Measurements from ENCODE around the gene CILP2.

The CILP2 gene

DNA sequence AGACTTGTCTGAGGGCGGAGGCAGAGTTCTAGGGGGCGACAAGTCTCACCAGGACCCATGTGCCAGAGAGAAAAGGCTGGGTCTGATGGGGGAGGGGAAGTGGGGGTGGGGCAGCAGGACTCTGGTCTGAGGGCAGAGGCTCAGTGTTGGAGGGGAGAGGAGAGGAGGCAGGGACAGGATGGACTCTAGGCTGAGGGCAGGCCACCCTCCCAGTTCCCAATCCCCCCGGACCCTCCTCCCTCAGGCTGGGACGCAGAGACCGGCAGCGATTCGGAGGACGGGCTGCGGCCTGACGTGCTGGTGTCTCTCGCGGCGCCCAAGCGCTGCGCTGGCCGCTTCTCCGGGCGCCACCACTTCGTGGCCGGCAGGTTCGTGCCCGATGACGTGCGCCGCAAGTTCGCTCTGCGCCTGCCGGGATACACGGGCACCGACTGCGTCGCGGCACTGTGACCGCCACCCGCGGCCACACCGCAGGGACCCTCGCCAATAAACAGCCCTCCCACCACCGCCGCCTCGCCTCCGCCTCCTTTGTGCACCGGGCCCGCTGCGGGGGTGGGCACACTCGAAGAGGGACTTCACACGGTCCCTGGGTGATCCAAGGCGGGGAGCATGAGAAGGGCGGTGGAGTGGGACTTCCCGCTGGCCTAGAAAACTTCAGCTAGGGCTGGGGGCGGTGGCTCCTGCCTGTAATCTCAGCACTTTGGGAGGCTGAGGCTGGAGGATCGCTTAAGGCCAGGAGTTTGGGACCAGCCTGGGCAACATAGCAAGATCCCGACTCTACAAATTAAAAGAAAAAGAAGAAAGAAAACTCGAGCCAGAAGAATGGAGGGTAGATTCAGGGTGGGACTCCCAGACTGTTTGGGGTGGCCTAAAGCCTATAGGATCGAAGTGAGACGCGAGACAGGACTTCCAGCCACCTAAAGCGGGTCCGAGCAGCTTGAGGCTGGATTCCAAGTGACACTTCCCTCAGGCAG lies 703 bp upstream of the CILP2 start:
- Histone ChIP-seq H3K9ac (ENCODE audit: low read length in 5 of 5) (no peak overlapping the region), H3K27ac (ENCODE audit: low read depth, low read length) (no peak overlapping the region), H3K4me3 (ENCODE audit: low read depth in 1 of 5, low read length in 5 of 5) (peak overlapping the region in 2 of 5 donors; percentile 18 to 55), H3K4me1 (ENCODE audit: control insufficient read depth in 5 of 5, insufficient read depth in 5 of 5, low read length in 5 of 5) (peaks cover 0 to 36% (median 32%) of the 10 kb centered on the region in 5 donors), H3K9me3 (ENCODE audit: control insufficient read depth in 5 of 5, low read length in 5 of 5) (no peaks in the 10 kb centered on the region), H3K27me3 (ENCODE audit: control insufficient read depth in 5 of 5, insufficient read depth in 4 of 5, low read length in 5 of 5) (peaks cover 23 to 43% (median 39%) of the 10 kb centered on the region in 5 donors), H3K36me3 (ENCODE audit: control insufficient read depth in 5 of 5, insufficient read depth in 5 of 5, low read length in 5 of 5) (peaks cover 0 to 5% (median 3%) of the 10 kb centered on the region in 5 donors)

DNA sequence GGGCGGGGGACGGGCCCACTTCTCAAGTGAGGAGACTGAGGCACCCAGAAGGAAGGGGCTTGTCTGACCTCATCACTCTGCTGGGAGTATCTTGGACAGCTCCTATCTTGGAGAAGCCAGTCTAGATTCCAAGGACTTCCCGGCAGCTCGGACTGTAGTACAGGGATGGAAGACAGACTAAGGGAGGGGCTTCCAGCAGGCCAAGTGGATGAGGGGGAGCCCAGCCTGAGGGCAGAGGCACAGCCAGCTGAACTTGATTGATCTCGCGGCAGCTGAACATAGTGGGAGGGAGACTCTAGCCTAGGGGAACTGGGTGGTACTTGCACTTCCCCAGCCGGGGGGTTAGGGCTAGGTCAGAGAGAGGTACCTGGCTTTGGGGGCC lies 711 bp downstream of the CILP2 start:
- H3K4me3 ChIP-seq (ENCODE audit: low read depth in 1 of 5, low read length in 5 of 5): no peak overlapping the region
- H3K4me1 ChIP-seq (ENCODE audit: control insufficient read depth in 5 of 5, insufficient read depth in 5 of 5, low read length in 5 of 5): peaks cover 0 to 34% (median 28%) of the 10 kb centered on the region in 5 donors
- no peak overlapping the region for H3K27ac ChIP-seq (ENCODE audit: low read depth, low read length)
- H3K9ac ChIP-seq (ENCODE audit: low read length in 5 of 5): no peak overlapping the region
- H3K36me3 ChIP-seq (ENCODE audit: control insufficient read depth in 5 of 5, insufficient read depth in 5 of 5, low read length in 5 of 5): peaks cover 0 to 5% (median 3%) of the 10 kb centered on the region in 5 donors
- peaks cover 23 to 55% (median 52%) of the 10 kb centered on the region in 5 donors for H3K27me3 ChIP-seq (ENCODE audit: control insufficient read depth in 5 of 5, insufficient read depth in 4 of 5, low read length in 5 of 5)
- no peaks in the 10 kb centered on the region for H3K9me3 ChIP-seq (ENCODE audit: control insufficient read depth in 5 of 5, low read length in 5 of 5)

DNA sequence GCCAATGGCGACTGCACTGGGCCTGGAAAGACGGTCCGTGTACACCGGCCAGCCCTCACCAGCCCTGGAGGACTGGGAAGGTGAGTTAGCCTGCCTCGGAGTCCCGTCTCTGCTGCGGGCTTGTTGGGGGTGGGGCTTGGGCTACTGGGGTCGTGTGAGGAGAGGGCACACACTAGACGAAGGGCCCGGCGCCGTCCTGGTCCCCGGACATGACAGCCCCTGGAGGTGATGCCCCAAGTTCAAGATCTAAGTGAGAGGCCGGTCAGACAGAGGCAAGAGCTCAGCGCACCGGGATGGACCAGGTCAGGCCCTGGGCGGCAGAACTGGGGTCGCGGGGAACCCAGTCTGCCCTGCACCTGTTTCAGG lies 1.6 kb downstream of the CILP2 start:
- no peak overlapping the region for H3K4me3 ChIP-seq (ENCODE audit: low read depth in 1 of 5, low read length in 5 of 5)
- no peak overlapping the region for H3K27ac ChIP-seq (ENCODE audit: low read depth, low read length)
- H3K36me3 ChIP-seq (ENCODE audit: control insufficient read depth in 5 of 5, insufficient read depth in 5 of 5, low read length in 5 of 5): peaks cover 0 to 5% (median 3%) of the 10 kb centered on the region in 5 donors
- H3K9me3 ChIP-seq (ENCODE audit: control insufficient read depth in 5 of 5, low read length in 5 of 5): no peaks in the 10 kb centered on the region
- H3K27me3 ChIP-seq (ENCODE audit: control insufficient read depth in 5 of 5, insufficient read depth in 4 of 5, low read length in 5 of 5): peaks cover 23 to 58% (median 52%) of the 10 kb centered on the region in 5 donors
- H3K4me1 ChIP-seq (ENCODE audit: control insufficient read depth in 5 of 5, insufficient read depth in 5 of 5, low read length in 5 of 5): peaks cover 0 to 34% (median 28%) of the 10 kb centered on the region in 5 donors
- H3K9ac ChIP-seq (ENCODE audit: low read length in 5 of 5): no peak overlapping the region

DNA sequence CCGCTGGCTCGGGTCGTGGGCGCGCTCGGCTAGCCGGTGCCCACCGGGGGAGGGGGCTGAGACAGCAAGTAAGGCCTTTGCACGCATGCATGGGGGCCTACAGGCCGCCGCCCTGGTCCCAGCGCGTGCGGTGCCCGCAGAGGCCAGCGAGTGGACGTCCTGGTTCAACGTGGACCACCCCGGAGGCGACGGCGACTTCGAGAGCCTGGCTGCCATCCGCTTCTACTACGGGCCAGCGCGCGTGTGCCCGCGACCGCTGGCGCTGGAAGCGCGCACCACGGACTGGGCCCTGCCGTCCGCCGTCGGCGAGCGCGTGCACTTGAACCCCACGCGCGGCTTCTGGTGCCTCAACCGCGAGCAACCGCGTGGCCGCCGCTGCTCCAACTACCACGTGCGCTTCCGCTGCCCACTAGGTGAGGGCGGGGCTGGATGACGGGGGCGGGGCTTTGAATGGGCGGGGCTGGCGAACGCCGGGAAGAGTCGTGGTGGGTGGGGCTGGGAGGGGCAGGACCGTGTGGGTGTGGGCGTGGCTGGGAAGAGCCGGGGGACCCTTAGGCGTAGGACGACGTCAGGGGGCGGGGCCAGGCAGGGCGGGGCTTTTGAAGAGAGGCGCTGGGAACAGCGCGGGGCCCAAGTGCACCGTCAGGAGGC lies 2.1 kb downstream of the CILP2 start:
- no peaks in the 10 kb centered on the region for H3K9me3 ChIP-seq (ENCODE audit: control insufficient read depth in 5 of 5, low read length in 5 of 5)
- H3K4me3 ChIP-seq (ENCODE audit: low read depth in 1 of 5, low read length in 5 of 5): peak overlapping the region in 2 of 5 donors; percentile 14 to 37
- H3K4me1 ChIP-seq (ENCODE audit: control insufficient read depth in 5 of 5, insufficient read depth in 5 of 5, low read length in 5 of 5): peaks cover 0 to 34% (median 28%) of the 10 kb centered on the region in 5 donors
- peaks cover 23 to 58% (median 52%) of the 10 kb centered on the region in 5 donors for H3K27me3 ChIP-seq (ENCODE audit: control insufficient read depth in 5 of 5, insufficient read depth in 4 of 5, low read length in 5 of 5)
- no peak overlapping the region for H3K27ac ChIP-seq (ENCODE audit: low read depth, low read length)
- H3K9ac ChIP-seq (ENCODE audit: low read length in 5 of 5): no peak overlapping the region
- H3K36me3 ChIP-seq (ENCODE audit: control insufficient read depth in 5 of 5, insufficient read depth in 5 of 5, low read length in 5 of 5): peaks cover 0 to 4% (median 2%) of the 10 kb centered on the region in 5 donors

DNA sequence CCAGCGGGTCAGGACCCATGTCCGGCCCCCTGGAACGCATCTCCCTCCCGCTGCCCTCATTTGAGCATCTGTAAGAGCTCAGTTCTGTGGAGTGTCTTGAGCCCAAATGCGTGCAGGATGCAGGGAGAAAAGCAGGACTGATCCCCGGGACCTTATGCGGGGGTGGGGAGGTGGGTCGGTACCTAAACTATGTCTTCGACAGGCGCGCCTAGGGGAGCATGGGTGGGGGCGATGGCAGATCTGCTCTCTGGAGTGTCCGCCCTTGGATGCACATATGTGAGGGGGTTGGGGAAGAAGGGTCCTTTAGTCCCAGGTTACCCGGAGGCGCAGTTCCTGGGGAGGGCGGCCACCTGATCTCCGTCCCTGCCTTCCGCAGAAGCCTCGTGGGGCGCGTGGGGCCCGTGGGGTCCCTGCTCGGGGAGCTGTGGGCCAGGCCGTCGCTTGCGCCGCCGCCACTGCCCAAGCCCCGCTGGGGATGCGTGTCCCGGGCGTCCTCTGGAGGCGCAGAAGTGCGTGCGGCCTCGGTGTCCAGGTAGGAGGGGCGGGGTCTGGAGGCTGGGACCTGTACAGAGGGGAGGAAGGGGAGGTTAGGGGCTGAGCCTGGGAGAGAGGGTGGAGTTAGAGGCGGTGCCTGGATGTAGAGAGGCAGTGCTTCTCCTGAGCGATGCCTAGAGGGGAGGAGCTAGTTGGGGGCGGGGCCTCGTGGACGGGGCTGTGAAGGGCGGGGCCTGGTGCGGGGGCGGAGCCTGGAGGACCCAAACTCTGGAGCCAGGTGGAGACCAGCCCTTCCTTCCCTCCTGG lies 2.9 kb downstream of the CILP2 start:
- Histone ChIP-seq H3K9ac (ENCODE audit: low read length in 5 of 5) (peak overlapping the region in 1 of 5 donors; percentile 25), H3K4me1 (ENCODE audit: control insufficient read depth in 5 of 5, insufficient read depth in 5 of 5, low read length in 5 of 5) (peaks cover 0 to 34% (median 28%) of the 10 kb centered on the region in 5 donors), H3K36me3 (ENCODE audit: control insufficient read depth in 5 of 5, insufficient read depth in 5 of 5, low read length in 5 of 5) (no peaks in the 10 kb centered on the region), H3K9me3 (ENCODE audit: control insufficient read depth in 5 of 5, low read length in 5 of 5) (no peaks in the 10 kb centered on the region), H3K27me3 (ENCODE audit: control insufficient read depth in 5 of 5, insufficient read depth in 4 of 5, low read length in 5 of 5) (peaks cover 23 to 58% (median 52%) of the 10 kb centered on the region in 5 donors), H3K4me3 (ENCODE audit: low read depth in 1 of 5, low read length in 5 of 5) (peak overlapping the region in 2 of 5 donors; percentile 23 to 30), H3K27ac (ENCODE audit: low read depth, low read length) (no peak overlapping the region)

DNA sequence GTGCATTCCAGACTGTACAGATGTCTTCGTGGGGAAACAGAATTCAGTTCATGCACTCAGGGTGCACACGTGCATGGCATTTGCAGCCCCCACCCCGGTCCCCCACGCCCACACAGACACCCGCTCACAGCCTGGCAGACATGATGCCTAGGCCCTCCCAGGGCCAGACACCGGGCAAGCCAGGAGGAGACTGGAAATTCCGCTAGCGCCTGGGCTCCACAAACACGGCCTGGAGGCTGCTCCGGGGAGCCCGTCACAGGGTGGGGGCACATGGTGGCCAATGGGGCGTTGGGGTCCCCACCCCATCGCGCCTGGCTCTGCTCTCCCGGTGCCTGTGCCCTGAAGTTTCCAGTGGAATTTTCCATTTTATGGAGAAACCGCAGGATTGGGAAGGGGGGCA lies 3.6 kb downstream of the CILP2 start:
- Histone ChIP-seq H3K27ac (ENCODE audit: low read depth, low read length) (no peak overlapping the region), H3K4me3 (ENCODE audit: low read depth in 1 of 5, low read length in 5 of 5) (no peak overlapping the region), H3K27me3 (ENCODE audit: control insufficient read depth in 5 of 5, insufficient read depth in 4 of 5, low read length in 5 of 5) (peaks cover 23 to 58% (median 52%) of the 10 kb centered on the region in 5 donors), H3K9me3 (ENCODE audit: control insufficient read depth in 5 of 5, low read length in 5 of 5) (no peaks in the 10 kb centered on the region), H3K9ac (ENCODE audit: low read length in 5 of 5) (no peak overlapping the region), H3K36me3 (ENCODE audit: control insufficient read depth in 5 of 5, insufficient read depth in 5 of 5, low read length in 5 of 5) (no peaks in the 10 kb centered on the region), H3K4me1 (ENCODE audit: control insufficient read depth in 5 of 5, insufficient read depth in 5 of 5, low read length in 5 of 5) (peaks cover 0 to 39% (median 32%) of the 10 kb centered on the region in 5 donors)

DNA sequence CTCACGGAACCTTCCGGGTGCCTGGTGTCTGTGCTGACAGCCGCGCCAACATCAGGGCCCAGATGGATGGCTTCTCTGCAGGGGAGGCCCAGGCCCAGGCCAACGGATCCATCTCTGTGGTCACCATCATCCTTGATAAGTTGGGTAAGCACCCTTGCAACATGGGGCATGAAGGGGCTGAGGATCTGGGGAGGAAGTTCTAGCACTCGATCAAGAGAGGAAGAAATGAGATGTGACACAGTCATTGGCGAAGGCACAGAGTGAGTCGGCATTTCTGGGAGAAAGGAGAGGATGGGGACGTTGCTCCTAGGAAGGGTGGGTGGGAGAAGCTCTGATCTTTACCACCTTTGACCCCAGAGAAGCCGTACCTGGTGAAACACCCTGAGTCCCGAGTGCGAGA lies 4.4 kb downstream of the CILP2 start:
- H3K36me3 ChIP-seq (ENCODE audit: control insufficient read depth in 5 of 5, insufficient read depth in 5 of 5, low read length in 5 of 5): no peaks in the 10 kb centered on the region
- H3K4me1 ChIP-seq (ENCODE audit: control insufficient read depth in 5 of 5, insufficient read depth in 5 of 5, low read length in 5 of 5): peaks cover 0 to 44% (median 38%) of the 10 kb centered on the region in 5 donors
- H3K4me3 ChIP-seq (ENCODE audit: low read depth in 1 of 5, low read length in 5 of 5): no peak overlapping the region
- peaks cover 23 to 58% (median 48%) of the 10 kb centered on the region in 5 donors for H3K27me3 ChIP-seq (ENCODE audit: control insufficient read depth in 5 of 5, insufficient read depth in 4 of 5, low read length in 5 of 5)
- no peak overlapping the region for H3K27ac ChIP-seq (ENCODE audit: low read depth, low read length)
- no peak overlapping the region for H3K9ac ChIP-seq (ENCODE audit: low read length in 5 of 5)
- H3K9me3 ChIP-seq (ENCODE audit: control insufficient read depth in 5 of 5, low read length in 5 of 5): no peaks in the 10 kb centered on the region

DNA sequence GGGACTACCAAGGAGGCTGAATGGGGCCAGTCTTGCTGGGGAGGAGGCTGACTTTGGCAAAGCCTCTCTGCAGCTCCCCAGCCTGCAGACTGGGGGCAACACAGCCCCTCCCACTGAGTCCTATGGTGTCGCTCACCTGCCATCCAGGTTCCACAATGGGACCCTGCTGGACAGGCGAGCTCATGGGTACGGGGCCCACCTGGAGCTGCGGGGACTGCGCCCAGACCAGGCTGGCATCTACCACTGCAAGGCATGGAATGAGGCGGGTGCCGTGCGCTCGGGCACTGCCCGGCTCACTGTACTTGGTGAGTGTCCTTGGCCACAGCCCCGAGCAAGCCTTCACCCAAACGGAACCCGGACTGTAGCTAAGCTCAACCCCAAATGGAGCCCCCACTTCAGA lies 5.0 kb downstream of the CILP2 start:
- H3K4me3 ChIP-seq (ENCODE audit: low read depth in 1 of 5, low read length in 5 of 5): no peak overlapping the region
- H3K9ac ChIP-seq (ENCODE audit: low read length in 5 of 5): no peak overlapping the region
- no peaks in the 10 kb centered on the region for H3K36me3 ChIP-seq (ENCODE audit: control insufficient read depth in 5 of 5, insufficient read depth in 5 of 5, low read length in 5 of 5)
- H3K4me1 ChIP-seq (ENCODE audit: control insufficient read depth in 5 of 5, insufficient read depth in 5 of 5, low read length in 5 of 5): peaks cover 0 to 40% (median 32%) of the 10 kb centered on the region in 5 donors
- H3K9me3 ChIP-seq (ENCODE audit: control insufficient read depth in 5 of 5, low read length in 5 of 5): no peaks in the 10 kb centered on the region
- H3K27me3 ChIP-seq (ENCODE audit: control insufficient read depth in 5 of 5, insufficient read depth in 4 of 5, low read length in 5 of 5): peaks cover 23 to 57% (median 43%) of the 10 kb centered on the region in 5 donors
- H3K27ac ChIP-seq (ENCODE audit: low read depth, low read length): no peak overlapping the region

DNA sequence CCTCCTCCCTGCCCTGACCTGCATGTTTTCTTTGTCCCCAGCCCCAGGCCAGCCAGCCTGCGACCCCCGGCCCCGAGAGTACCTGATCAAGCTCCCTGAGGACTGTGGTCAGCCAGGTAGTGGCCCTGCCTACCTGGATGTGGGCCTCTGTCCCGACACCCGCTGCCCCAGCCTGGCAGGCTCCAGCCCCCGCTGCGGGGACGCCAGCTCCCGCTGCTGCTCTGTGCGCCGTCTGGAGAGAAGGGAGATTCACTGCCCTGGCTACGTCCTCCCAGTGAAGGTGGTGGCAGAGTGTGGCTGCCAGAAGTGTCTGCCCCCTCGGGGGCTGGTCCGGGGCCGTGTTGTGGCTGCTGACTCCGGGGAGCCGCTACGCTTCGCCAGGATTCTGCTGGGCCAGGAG lies 5.6 kb downstream of the CILP2 start:
- Histone ChIP-seq H3K9me3 (ENCODE audit: control insufficient read depth in 5 of 5, low read length in 5 of 5) (no peaks in the 10 kb centered on the region), H3K27ac (ENCODE audit: low read depth, low read length) (no peak overlapping the region), H3K4me1 (ENCODE audit: control insufficient read depth in 5 of 5, insufficient read depth in 5 of 5, low read length in 5 of 5) (peaks cover 0 to 35% (median 27%) of the 10 kb centered on the region in 5 donors), H3K27me3 (ENCODE audit: control insufficient read depth in 5 of 5, insufficient read depth in 4 of 5, low read length in 5 of 5) (peaks cover 19 to 59% (median 42%) of the 10 kb centered on the region in 5 donors), H3K9ac (ENCODE audit: low read length in 5 of 5) (no peak overlapping the region), H3K4me3 (ENCODE audit: low read depth in 1 of 5, low read length in 5 of 5) (no peak overlapping the region), H3K36me3 (ENCODE audit: control insufficient read depth in 5 of 5, insufficient read depth in 5 of 5, low read length in 5 of 5) (no peaks in the 10 kb centered on the region)

Data from subcutaneous abdominal adipose tissue (tissue), 5 donors.